Ramos (cell line): ENCODE results near the gene DENND4A.
"Not testable (repeated sequence)": the region's sequence is repeated elsewhere in the genome, so short reads cannot be mapped to it uniquely, and the experiment has no call there.

ENCODE experiments used
- in situ Hi-C: fragments of 300-500 bp; cut with MboI; formaldehyde crosslinking; loops from one replicate; pipeline ENCODE4 v1.14.3; 2022; ENCODE audit warnings: low sequenced_read_pairs; ENCODE audit not compliant: unreplicated experiment

DENND4A gene

DNA sequence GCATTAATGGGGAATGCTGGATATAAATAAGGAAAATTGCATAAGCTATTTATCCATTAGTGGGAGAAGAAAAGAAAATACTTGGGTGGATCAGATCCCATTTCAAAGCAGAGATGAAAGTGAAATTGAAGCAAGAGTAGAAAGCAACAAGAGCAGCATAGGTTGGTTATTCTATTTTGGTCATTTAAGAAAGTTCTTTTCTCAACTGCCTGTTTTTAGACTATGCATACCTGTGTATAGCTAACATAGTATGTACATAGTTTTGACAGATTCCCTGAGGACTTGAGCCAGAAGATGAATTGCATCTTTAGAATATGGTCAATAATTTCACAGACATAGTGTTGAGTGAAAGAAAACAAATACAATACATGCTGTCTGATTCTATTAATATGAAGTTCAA, 29.0 kb upstream of the DENND4A start:
- in situ Hi-C loops: no loop called here

DNA sequence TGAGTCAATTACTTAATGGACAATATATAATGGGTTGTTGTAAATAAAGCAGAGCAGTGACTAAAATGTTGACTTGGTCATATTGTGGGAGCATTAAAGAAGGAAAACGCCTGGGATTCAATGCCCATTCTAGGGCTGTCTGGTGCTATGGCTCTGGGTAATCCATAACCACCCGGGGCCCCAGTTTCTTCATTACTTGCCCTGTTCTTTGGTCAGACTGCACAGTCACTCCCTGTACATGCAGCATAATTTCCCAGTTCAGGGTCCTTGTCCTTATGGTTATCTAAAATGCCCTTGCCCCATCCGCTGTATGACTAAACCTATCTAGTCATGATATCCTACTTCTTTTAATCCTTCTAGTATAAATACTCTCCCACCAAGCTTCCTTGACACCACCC, 27.5 kb upstream of the DENND4A start:
- in situ Hi-C loops: no loop called here

DNA sequence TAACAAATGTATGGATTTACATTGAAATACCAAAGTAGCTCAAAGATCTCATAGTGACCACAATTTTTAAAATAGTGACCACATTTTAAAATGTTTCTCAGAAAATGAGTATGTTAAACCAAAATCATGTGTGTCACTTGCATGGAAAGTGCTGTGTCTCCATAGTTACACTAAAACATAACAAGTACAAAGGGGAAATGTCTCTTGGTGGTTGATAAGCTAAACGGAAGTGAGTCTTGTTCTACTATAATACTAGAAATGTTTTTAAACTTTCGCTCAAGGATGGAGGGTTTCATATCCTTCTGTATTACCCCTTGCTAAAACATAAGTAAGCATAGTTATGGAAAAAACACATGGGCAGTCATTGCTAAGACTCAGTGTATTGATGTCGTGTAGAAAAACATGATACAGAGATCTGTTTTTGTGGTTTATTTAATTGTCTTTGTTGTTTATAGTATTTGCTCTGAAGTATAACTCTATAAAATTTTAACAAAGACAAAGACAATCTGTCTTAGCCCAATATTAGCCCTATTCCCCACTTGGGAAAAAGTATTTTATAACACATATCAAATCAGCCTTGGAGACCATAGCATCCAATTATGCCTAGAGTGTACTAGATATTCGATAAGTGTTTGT, 27.0 kb upstream of the DENND4A start:
- in situ Hi-C loops: no loop called here

DNA sequence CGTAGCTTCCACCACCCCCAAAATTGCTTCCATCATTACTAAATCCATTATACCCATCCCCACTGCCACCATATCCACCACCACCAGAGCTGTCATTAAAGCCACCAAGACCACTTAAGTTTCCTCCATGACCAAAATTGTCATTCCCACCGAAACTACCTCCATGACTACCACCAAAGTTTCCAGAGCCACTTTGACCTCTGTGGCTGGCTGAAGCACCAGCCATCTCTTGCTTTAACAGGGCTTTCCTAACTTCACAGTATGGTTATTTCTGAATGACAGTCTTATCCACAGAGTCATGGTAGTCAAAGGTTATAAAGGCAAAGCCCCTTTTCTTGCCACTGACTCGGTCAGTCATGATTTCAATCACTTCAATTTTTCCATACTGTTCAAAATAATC, 24.3 kb upstream of the DENND4A start:
- in situ Hi-C loops: no loop called here

DNA sequence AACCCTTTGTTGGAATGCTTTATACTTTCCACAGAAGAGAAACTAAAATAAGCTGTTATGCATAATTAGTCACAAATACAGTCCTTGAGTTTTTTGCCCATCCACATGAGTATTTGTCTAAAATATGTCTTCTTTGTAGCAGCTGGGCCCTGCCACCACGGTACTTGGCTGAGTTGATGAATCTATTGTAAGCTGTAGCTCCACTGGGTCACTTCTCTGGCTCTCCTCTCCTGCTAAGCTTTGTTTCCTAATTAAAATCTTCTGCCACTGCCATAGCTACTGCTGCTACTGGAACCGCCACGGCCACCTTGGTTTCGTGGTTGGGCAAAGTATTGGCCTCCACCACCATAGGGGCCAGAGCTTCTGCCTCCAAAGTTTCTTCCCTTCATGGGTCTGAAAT, 23.9 kb upstream of the DENND4A start:
- in situ Hi-C loops: not testable (repeated sequence)

DNA sequence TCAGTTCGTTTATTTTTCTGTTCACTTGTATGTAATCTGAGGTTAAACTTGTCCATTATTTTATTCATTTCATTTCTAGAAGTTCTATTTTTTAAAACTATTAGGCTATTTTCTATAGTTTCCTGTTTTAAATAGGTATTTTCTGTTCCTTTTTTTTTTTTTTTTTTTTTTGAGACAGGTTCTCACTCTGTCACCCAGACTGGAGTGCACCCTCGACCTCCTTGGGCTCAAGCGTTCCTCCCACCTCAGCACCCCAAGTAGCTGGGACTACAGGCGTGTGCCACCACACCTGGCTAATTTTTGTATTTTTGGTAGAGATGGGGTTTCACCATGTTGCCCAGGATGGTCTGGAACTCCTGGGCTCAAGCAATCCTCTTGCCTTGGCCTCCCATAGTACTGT, 22.2 kb upstream of the DENND4A start:
- in situ Hi-C loops: not testable (repeated sequence)

DNA sequence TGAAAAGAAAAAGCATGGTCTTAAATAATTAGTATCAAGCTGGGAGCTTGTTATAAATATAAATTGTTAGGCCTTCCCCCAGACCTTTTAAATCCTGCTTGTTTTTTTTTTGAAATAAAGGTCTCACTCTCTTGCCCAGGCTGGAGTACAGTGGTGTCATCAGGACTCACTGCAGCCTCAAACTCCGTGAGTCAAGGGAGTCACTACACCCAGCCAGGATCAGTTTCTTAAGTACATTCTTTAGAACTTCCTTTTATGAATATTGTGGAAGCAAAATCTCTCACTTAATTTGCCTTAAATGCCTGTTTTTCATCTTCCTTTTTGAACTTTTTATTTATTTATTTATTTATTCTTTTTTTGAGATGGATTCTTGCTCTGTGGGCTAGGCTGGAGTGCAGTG, 20.8 kb upstream of the DENND4A start:
- in situ Hi-C loops: no loop called here

DNA sequence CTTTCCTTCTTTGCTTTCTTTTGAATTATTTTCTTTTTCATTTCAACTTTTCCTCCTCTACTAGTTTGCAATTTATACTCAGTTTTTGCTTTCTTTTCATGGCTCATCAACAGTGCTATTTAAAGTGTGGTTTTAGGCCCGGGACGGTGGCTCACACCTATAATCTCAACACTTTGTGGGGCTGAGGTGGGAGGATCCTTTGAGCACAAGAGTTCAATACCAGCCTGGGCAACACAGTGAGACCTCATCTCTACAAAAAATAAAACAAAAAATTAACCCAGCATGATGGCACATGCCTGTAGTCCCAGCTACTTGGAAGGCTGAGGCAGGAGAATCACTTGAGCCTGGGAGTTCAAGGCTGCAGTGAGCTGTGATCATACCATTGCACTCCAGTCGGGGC, 20.4 kb upstream of the DENND4A start:
- in situ Hi-C loops: no loop called here

DNA sequence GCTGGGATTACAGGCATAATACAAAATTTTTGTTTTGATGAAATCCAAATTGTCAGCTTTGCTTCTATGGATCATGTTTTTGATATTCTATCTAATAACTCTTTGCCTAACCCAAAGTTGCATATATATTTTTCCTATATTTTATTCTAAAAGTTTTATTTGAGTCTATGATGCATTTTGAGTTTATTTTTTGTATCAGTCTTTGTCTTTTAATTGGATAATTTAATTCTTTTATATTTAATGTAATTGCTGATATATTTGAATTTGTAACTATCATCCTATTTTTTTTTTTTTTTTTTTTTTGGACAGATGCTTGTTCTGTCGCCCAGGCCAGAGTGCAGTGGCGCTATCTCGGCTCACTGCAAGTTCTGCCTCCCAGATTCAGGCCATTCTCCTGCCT, 19.7 kb upstream of the DENND4A start:
- in situ Hi-C loops: no loop called here

DNA sequence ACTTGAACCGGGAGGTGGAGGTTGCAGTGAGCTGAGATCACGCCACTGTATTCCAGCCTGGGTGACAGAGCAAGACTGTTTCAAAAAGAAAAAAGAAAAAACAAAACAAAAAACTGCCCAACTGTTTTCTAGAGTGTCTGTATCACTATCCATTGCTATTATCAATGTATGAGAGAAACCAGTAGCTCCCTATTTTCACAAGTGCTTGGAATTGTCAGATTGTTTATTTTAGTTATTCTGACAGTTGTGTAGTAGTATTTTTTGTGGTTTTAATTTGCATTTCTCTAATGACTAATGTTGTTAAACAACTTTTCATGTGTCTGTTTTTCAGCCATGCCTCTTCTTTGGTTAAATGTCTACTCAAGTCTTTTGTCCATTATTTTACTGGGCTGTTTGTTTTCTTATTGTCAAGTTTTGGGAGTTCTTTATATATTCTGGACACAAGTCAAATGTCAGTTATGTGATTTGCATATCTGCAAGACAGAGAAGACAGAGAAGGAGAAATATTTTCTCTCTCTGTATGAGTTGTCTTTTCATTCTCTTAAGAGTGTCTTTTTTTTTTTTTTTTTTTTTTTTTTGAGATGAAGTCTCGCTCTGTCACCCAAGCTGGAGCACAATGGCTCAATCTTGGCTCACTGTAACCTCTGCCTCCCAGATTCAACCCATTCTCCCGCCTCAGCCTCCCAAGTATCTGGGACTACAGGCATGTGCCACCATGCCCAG, 19.1 kb upstream of the DENND4A start:
- in situ Hi-C loops: not testable (repeated sequence)

DNA sequence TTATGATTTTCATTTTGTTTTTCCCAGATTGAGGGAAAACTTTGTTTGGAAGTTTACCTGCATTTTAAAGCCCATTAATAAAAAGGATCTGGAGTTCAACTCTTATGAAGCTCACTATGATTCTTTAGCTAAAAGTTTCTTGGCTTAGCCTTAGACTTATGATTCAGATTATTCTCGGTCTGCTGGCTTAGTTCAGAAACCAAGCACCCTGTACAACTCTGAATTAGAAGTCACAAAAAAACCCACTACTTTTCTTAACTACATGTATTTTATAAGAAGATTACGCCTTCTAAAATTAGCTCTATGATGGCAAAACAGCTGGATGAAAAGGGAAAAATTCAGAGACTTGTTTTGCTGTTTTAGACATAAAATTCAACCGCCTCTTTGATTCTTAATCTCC, 14.3 kb upstream of the DENND4A start:
- in situ Hi-C loops: no loop called here

DNA sequence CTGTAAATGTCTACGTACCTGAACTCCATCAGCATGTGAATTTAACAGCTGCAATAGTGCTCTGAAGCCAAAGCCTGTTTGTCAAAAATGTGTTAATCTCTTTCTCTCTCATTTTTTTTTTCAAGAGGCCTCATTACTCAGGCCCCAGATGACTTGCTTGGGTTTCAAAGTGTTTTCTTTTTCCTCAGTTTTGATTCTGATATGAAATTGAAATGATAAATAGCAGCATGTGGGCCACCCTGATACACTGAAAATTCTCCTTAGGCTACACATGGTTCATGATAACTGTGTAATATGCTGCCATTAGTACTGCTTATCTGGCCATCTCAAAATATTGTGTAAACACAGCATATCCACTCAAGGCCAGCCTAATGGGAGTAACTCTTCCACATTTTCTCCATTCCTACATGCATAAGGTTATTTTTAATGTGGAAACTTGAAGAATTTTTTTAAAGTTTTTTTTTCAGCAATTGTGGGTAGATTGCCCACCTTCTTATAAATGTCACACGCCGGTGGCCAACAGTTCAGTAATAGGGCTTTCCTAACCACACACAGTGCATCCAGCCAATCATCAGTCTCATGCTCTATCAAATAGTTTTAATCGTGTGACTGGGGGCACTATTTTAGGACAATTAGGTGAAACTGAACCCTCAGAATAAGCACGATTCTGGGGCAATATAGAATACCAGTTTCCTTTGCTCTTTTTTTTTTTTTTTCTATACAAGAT, 13.1 kb upstream of the DENND4A start:
- in situ Hi-C loops: no loop called here

DNA sequence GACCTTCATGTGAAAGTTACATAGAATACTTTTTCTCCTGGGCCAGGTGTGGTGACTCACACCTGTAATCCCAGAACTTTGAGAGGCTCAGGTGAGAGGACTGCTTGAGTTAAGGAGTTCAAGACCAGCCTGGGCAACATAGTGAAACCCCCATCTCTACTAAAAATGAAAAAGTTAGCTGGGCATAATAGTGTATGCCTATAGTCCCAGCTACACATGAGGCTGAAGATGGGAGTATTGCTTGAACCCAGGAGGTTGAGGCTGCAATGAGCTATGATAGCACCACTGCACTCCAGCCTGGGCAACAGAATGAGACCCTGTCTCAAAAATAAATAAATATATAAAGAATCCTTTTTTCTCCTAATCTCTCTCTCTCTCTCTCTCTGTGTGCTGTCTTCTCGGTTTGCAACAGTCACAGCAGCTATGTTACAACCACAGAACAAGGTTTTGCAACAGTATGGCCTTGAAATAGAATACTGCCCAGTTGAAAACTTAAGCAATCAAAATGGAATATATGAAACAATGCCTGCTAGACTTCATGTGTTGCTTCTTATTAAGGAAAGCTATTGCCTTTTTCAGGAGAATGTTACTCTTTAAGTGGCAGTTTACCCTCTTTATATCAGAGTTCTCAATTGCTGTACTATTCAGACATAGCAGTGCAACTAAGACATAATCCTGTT, 12.3 kb upstream of the DENND4A start:
- in situ Hi-C loops: no loop called here

DNA sequence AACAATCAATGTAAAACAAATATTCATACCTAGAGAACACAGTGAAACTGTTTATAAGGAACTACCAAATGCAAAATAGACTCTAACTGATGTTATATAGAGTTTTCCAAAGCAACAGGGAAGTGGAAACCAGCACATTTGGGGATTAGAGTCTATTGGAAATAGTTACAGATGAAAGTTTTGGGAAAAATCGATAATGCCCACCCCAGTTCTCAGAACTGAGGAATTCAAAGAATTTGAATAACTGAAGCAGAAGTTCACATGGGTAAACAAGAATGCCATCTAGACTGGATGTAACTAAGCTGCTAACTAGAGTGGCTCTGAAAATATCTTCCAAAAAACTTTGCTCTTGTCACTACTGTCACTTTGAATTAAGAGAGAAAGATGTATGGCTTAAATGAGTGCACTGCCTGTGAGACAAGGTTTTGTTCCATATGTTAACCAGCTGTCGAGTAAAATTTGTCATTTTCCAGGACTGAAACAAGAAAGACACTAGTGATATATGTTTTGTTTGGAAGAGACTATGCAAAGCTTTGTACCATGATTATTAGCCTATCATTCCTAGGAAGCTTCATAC, 9.2 kb upstream of the DENND4A start:
- in situ Hi-C loops: no loop called here

DNA sequence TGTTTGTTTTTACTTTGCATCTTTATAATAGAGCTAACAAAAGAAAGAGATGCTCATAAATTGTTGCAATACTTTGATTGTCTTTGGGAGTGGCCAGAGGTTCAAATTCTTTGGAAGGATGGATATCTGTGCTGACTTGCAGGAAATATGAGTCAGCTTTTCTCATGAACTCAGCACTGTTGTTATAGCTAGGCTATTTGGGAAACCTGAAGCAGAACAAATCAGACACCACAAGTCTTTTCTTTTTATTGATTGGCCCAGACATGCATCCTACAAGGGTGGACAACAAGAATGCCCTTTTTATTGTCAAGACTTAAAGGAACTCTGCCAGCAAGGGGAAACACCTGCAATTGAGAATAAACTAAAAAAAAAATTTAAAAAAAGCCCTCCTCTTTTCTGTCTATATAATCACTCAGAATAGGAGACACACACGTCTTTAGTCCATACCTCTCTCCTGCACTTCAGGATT, 4.6 kb upstream of the DENND4A start:
- in situ Hi-C loops: no loop called here

DNA sequence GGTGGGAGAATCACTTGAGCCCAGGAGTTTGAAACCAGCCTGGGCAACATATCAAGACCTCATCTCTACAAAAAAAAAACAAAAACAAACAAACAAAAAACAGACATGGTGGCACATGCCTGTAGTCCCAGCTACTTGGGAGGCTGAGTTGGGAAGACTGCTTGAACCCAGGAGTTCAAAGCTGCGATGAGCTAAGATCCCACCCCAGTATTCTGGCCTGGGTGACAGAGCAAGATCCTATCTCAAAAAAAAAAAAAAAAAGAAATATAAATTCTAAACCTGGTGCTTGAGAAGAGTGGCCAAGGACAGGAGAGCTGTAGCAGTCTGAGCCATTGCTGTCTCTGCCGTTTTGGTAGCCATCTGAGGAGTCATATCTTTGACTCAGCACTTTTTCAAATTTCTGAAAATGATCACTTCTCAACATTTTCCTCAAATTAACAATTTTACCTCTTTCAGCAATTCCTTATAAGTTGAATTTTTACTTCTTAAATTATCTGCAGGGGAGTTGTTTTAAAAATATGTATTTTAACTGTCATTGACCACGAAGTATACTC, 3.6 kb upstream of the DENND4A start:
- in situ Hi-C loops: no loop called here

DNA sequence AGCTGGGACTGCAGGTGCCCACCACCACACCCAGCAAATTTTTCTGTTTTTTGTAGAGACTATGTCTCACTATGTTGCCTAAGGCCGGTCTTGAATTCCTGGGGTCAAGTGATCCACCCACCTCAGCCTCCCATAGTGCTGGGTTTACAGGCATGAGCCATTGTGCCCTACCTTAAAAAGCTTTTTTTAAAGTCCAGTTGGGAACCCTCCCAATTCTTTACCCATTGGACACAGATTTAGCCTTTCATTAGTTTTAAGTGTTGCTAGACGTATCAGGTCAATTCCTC, 1.7 kb upstream of the DENND4A start:
- in situ Hi-C loops: no loop called here

DNA sequence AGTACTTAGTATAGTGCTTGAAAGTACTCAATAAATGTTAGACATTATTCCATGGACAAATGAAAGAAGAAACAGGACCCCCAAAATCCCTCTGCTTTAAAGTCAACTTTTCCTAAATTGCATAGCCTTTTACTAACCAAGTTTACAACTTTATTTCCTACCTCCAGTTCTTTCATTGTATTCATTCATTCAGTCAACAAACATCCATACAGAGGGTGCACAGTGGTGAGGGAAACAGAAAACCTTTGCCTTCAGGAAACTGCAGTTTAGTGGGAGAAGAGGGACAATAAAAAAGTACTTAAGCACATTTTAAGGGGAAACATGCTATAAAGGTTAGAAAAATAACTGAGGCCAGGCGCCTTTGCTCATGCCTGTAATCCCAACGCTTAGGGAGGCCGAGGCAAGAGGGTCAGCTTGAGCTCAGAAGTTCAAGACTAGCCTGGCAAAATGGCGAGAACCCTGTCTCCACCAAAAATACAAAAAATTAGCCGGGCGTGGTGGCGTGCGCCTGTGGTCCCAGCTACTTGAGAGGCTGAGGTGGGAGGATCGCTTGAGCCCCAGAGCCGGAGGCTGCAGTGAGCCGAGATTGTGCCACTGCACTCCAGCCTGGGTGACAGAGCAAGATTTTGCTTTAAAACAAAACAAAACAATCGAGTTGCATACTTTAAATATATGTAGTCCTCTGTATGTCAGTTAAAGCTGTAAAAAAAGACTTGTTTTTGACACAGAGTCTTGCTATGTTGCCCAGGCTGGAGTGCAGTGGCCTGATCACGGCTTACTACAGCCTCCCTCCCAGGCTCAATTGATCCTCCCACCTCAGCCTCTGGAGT, 1.1 kb upstream of the DENND4A start:
- in situ Hi-C loops: no loop called here

DNA sequence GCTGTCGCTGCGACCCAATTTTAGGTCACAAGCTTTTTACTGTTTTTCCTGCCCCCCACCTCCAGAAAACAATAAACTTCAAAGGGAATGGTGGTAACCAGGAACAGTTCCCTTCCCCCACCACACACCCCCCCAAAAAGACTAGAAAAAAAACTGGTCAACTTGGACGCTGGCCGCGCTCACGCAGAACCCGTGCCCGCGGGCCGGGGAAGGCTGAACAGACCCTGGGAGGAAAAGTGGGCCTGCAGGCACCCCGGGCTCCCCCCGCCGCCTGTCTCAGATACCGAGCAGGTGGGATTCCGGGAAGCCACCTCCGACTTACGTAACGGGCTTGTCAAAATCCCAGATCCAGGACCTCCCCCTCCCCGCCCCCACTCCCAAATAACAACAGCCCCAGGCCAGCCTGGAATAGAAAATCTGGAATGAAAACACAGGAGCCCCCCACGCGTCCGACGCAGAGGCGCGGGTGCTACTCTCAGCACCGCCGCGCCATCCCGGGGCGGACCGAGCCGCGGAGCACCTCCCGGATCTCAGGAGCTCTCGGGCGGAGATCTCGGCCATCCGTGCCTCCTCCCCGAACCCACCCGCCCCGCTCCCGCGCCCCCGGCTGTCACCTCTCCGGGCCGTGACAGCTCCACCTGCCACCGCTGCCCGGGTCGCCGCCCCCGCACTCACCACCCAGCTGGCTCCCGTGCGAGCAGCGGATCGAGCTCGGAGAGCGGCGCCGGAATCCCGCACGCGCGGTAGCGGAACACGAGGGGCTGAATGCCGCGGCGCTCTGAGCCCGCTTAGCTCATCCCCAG, 557 bp downstream of the DENND4A start:
- in situ Hi-C loops: no loop called here
